ENCODE measurements around the gene R3HCC1L. TPM values are rescaled to one million over a fixed set of nuclear protein-coding genes. Genes with fewer than 3 reads are reported as not detected.
A peak's percentile ranks its signal among the peaks of the same experiment; 100 is the strongest.

R3HCC1L gene
- total and polyA plus RNA-seq, 2 donors (not counting 1 experiment from before 2014, with no cell fraction given) = 11.6 to 25.1 TPM

GRCh38 chr10:98267069-98267893 lies 132.8 kb downstream of the R3HCC1L start:
- Histone ChIP-seq H2AFZ (ENCODE audit: insufficient read depth, low read depth, low read length, poor library complexity, severe bottlenecking) (peak overlapping the region; percentile 18), H3K27ac (ENCODE audit: low read length in 2 of 2) (no peak overlapping the region), H3K27me3 (replicated peaks in 1 of 4; ENCODE audit: control extremely low read depth in 1 of 4, control insufficient read depth in 3 of 4, insufficient read depth in 4 of 4, low read length in 3 of 4) (peaks cover 0 to 18% (median 6%) of the 10 kb centered on the region in 4 experiments), H3K4me2 (replicated peaks; ENCODE audit: low read depth, low read length, poor library complexity, severe bottlenecking) (peak overlapping the region; percentile 74), H3K9me3 (ENCODE audit: control extremely low read depth in 1 of 3, control insufficient read depth in 2 of 3, insufficient read depth in 1 of 3, low read length in 2 of 3) (peaks cover 0 to 4% (median 0%) of the 10 kb centered on the region in 3 donors), H3K4me1 (ENCODE audit: control insufficient read depth in 2 of 2, insufficient read depth in 2 of 2, low read length in 2 of 2) (peaks cover 5 to 11% of the 10 kb centered on the region in 2 donors), H3K4me3 (ENCODE audit: control extremely low read depth in 1 of 5, extremely low read depth in 1 of 5, insufficient read depth in 1 of 5, low read depth in 2 of 5, low read length in 4 of 5) (peak overlapping the region in 3 of 5 experiments; percentile 19 to 46 (median 23)), H3K36me3 (replicated peaks in 1 of 2; ENCODE audit: control extremely low read depth in 1 of 2, control insufficient read depth in 1 of 2, extremely low read depth in 1 of 2, insufficient read depth in 2 of 2, low read length in 1 of 2) (no peaks in the 10 kb centered on the region), H3K79me2 (ENCODE audit: control insufficient read depth, insufficient read depth, low read length) (no peaks in the 10 kb centered on the region), H4K20me1 (ENCODE audit: control insufficient read depth, insufficient read depth, low read length, poor library complexity, severe bottlenecking) (no peaks in the 10 kb centered on the region), H3K9ac (ENCODE audit: low read length) (peak overlapping the region; percentile 48)
- no peak for TF ChIP-seq EZH2 (IDR thresholded peaks at IDR 0.05; ENCODE audit: borderline replicate concordance, insufficient read depth, low read depth, low read length, poor library complexity, severe bottlenecking)
- no peak for TF ChIP-seq CTCF (IDR thresholded peaks at IDR 0.05)
- DNase-seq (peak; percentile 22), ATAC-seq (ENCODE audit: low read depth) (no peak)
- peak overlapping the region; percentile 81 for H3K4me3 Mint-ChIP-seq
- H3K27ac Mint-ChIP-seq = no peak overlapping the region
- peaks cover 33% of the 10 kb centered on the region for H3K27me3 Mint-ChIP-seq
- H3K9me3 Mint-ChIP-seq (ENCODE audit: insufficient read depth) = no peaks in the 10 kb centered on the region
- ChIA-PET CTCF (no interaction called here), POLR2A (no interaction called here)
- WGBS (ENCODE audit: insufficient coverage) = 86% methylated on average over 20 of the region's 22 CpGs
- intact Hi-C loops (cut with micrococcal nuclease) = no loop called here
- peaks cover 8% of the 10 kb centered on the region for H3K4me1 Mint-ChIP-seq
